ENCODE measurements around the gene NOPCHAP1. TPM values are rescaled to one million over a fixed set of nuclear protein-coding genes. Genes with fewer than 3 reads are reported as not detected.
"Not testable (repeated sequence)": the region's sequence is repeated elsewhere in the genome, so short reads cannot be mapped to it uniquely, and the experiment has no call there.

The NOPCHAP1 gene
- total RNA-seq, 1 experiment from 2014 or later = 18.7 TPM

DNA sequence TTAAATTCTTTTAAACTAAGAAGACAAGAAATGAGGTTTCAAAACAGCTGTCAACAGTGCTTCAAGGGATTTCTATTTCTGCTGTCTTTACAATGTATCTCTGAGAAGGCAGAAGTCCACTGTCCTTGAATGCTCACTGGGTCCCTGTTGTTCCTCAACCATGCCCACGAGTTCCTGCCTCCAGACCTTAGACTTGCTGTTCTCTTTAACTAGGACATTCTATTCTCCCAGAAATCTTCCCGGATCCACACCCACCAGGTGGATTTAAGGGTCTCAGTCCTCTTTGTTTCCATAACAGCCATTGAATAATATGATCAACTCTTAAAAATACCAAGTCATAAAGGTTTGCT lies 21.3 kb upstream of the NOPCHAP1 start:
- no peak for DNase-seq (ENCODE audit: low read depth)

DNA sequence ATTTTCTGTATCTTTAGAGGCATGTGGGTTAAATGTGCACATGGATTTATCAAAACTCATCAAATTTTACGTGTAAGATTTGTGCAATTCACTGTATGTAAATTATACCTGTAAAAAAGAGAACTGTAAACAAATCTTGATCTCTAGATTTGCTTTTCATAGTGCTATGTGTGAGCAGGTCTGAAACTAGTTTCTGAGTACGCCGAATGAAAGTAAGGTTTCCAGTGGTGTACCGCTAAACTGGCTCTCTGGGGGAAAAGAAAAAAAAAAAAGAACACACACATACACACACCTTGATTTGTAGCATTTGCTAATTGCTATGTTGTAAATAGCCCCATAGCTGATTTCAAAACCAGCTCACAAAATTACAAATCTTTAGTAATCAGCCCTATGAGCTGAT lies 19.4 kb upstream of the NOPCHAP1 start:
- DNase-seq (ENCODE audit: low read depth) = no peak

DNA sequence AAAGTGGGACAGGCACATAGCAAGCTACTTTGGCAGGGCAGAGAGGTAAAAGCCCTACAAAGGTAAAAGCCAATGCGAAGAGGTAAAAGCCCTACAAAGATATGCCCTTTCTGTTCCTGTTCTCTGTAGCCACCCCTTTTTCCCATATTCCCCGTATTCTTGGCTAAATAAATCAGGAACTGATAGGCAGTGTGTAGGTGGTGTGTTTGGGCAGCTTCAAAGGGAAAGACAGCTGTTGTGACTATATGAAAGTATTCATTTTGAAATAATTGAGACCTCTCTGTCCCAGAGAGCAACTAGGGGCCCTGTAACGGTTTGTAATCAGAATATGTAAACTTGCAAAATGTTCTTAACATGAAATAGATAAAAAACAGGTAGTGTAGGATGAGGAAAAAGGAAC lies 16.8 kb upstream of the NOPCHAP1 start:
- no peak for DNase-seq (ENCODE audit: low read depth)

DNA sequence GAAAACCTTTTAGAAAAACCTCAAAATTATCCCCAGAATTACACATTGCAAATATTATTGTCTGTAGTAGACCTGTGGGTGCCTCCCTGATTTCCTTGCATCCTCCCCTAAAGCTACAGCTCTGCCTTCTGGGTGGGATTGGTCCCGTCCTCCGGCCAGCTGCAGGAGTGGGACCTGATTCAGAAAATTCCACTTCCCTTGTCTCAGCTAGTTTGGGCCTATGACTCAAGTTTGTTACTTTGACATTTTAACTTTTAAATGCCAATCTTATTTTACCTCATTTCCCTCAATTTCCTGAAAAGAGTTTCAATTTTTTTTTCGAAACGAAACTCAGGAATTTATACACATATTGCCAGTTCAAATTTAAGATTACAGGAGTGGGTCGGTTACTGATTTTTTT lies 14.8 kb upstream of the NOPCHAP1 start:
- no peak for DNase-seq (ENCODE audit: low read depth)

DNA sequence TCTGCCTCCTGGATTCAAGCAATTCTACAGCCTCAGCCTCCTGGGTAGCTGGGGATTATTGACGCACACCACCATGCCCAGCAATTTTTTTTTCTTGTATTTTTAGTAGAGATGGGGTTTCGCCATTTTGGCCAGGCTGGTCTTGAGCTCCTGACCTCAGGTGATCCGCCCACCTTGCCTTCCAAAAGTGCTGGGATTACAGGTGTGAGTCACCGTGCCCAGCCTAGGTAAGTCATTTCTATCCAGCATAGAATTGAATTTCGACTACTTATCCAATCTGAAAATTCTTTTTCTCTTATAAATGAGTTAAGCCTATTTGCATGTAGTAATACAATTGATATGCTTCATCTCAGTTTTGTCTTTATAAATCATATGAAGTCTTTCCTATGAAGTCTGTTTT lies 12.9 kb upstream of the NOPCHAP1 start:
- DNase-seq (ENCODE audit: low read depth) = no peak

DNA sequence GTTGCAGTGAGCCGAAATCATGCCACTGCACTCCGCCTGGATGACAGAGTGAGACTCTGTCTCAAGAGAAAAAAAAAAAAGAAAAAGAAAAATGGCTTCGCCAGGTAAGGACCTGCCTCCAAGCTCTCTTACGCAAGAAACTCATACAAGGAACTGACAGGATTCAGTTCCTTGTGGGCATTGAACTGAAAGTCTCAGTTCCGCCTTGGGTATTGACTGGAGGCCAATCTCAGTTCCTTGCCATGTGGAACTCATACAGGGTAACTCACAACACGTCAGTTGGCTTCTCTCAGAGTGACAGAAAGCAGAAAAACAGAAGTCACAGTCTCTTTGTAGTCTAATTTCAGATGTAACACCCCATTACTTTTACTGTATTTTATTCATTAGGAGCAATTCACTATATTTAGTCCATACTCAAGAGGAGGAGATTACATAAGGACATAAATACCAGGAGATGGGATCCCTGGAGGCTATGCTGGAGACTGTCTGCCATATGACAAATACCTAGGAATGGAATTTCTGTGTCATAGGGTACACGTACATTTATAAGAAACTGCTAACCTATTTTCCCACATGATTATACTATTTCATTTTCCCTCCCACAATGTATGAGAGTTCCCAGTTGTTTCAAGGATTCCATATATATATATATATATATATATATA lies 11.4 kb upstream of the NOPCHAP1 start:
- peak; percentile 30 for DNase-seq (ENCODE audit: low read depth)

DNA sequence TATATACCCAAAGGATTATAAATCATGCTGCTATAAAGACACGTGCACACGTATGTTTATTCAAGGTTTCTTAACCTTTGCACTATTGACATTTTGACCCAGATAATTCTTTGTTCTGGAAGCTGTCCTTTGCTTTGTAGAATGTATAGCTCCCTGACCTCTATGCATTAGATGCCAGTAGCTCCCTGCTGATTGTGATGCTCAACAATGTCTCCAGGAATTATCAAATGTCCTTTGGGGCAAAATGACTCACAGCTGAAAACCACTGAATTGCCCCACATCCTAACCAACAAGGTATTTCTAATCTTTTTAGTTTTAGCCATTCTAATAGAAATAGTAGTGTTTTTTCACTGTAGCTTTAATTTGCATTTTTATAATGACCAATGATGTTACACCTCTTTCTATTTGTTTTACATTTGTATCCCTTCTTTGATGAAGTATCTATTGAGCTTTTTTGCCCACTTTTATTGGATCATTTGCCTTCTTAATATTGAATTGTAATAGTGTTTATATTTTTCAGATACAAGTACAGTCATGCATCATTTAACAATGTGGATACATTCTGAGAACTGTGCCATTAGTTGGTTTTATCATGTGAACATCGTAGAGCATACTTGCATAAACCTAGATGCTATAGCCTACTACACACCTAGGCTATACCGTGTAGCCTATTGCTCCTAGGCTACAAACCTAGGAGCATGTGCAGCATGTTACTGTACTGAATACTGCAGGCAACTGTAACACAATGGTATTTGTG lies 10.4 kb upstream of the NOPCHAP1 start:
- peak; percentile 63 for DNase-seq (ENCODE audit: low read depth)

DNA sequence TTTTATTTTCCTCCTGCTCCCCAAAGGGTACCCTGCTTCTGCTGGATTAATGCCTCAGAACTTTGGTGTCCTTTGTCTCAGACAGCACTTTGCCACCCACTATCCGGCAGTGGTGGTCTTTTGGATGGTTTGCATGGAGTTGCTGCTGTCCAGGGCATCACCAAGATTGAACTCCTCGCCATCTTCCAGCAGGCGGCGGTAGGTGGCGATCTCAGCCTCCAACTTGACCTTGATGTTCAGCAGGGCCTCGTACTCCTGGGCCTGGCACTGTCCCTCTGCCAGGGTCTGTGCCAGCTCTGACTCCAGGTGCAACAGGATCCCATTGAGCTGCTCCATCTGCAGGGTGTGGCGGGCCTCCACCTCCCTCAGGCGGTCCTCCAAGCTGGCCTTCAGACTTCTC lies 9.4 kb upstream of the NOPCHAP1 start:
- DNase-seq (ENCODE audit: low read depth) = no peak

DNA sequence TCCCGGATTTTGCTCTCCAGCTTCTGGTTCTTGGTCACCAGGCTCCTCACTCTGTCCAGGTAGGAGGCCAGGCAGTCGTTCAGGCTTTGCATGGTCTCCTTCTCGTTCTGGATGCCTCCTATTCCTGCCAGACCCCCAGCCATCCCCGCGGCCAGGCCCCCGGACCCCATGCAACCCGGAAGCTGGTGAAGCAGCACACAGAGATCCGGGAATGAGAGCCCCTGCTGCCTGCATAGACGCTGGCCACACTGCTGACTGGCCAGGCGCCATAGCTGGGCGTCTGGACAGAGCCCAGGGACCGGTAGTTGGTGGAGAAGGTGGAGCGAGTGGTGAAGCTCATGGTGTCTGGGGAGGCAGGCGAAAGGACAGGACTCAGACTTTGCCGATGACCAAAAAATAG lies 8.4 kb upstream of the NOPCHAP1 start:
- DNase-seq (ENCODE audit: low read depth) = not testable (repeated sequence)

DNA sequence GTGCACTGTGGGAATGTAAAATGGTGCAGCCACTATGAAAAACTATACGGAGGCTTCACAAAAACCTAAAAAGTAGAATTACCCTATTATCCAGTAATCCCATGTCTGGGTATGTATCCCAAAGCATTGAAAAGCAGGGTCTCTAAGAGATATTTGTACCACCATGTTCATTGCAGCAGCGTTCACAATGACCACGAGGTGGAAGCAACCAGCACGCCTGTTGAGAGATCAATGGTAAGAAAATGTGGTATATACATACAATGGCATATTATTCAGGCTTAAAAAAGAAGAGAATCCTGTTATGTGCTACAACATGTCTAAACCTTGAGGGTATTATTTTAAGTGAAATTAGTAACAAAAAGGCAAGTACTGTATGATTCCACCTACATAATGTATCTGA lies 910 bp upstream of the NOPCHAP1 start:
- DNase-seq (ENCODE audit: low read depth) = no peak

DNA sequence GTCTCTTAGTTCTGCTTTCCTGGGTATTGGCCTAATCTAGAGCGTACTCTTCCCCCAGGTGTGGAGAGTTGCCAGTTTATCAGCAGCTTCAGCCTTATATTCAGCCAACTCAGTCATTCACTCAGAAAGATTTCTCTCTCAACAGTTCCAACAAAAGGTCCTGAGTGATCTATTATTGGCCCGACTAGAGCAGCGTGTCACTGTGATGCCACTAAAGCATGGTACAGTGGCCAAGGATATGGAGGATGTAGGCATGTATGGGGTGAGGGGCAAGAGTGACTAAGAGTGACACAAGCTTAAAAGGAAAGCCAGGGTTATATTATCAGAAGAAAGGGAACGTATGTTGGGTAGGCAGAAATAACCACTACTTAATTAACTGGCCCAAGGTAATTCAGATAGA lies 4.8 kb downstream of the NOPCHAP1 start:
- DNase-seq (ENCODE audit: low read depth) = no peak

DNA sequence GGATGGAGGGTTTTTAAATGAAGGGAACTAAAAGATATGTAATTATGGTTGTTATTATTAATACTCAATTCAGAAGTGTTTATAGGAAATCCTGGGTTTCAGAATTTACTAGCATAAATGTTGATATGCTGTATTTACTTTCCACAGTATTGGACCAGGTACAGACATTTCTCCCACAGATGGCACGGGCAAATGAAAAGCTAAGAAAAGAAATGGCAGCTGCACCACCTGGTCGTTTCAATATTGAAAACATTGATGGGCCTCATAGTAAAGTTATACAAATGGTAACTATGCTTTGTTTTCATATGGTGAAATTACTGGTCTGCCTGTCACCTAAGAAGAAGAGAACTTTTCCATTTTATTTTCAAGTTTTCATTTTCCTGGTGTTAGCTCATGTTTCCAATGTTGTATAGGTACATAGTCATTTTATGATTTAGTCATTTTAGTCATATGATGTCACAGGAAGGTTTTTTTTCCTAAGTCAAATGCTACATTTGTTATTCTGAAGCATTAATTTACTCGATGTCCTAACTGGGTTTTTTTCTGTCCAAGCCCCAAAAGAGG lies 5.5 kb downstream of the NOPCHAP1 start:
- no peak for DNase-seq (ENCODE audit: low read depth)

DNA sequence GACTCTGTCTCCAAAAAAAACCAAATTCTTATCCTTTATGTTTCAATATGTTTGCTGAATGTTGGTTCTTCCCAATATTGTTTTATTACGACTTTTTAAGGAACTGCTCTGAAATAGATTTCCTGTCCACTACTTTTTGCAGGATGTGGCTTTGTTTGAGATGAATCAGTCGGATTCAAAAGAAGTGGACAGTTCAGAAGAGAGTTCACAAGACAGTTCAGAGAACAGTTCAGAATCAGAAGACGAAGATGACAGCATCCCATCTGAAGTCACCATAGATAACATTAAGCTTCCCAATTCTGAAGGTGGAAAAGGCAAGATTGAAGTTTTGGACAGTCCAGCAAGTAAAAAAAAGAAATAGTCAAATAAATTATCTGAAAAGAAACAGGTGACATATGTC lies 8.2 kb downstream of the NOPCHAP1 start:
- no peak for DNase-seq (ENCODE audit: low read depth)

DNA sequence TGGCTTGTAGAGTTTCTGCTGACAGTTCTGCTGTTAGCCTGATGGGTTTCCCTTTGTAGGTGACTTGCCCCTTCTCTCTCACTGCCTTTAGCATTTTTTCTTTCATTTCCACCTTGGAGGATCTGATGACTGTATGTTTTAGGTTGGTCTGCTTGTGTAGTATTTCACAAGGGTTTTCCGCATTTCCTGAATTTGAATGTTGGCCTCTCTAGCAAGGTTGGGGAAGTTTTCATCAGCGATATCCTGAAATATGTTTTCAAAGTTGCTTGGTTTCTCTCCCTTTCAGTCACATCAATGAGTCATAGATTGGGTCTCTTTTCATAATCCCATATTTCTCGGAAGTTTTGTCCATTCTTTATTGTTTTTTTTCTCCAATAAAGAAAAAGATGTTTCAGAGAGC lies 11.4 kb downstream of the NOPCHAP1 start:
- no peak for DNase-seq (ENCODE audit: low read depth)

DNA sequence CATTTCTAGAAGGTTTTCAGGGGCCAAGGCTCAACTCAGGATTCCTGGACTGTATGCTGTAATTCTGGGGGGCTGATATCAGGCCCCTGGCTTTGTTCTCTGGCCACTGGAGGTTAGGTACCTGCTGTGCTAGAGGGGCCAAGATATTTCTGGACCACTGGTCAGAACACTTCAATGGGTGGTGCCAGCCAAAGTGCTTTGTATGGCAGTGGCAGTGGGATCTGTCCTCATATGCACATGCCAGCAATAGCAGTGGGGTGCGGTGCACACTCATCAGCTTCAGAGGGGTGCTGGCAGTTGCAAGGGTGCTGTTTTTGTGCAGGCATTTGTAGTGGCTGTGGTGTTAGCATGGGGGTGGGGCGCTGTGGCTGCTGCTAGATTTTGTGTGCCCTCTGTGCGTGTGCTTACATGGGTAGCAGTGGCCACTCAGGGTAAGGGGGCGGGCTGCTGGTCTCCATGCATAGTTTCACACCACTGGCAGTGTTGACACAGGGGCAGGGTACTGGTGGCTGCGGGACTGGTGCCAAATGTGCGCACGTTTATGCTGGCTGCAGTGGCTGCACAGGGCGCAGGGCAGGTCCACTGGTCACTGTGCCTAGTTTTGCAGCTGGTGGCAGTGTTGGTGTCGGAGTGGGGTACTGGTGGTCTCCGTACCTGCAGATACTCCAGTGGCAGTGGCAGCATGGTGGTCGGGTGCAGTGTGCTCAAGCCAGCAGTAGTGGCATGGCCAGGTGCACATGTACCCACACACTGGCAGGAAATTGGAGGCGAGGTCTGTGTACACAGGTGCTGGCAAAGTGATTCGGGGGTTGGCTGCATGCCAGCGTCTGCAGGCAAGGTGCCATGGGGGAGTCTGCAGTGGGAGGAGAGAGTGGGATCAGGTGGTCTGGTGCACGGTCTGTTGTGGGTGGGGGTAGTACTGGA lies 12.6 kb downstream of the NOPCHAP1 start:
- no peak for DNase-seq (ENCODE audit: low read depth)

DNA sequence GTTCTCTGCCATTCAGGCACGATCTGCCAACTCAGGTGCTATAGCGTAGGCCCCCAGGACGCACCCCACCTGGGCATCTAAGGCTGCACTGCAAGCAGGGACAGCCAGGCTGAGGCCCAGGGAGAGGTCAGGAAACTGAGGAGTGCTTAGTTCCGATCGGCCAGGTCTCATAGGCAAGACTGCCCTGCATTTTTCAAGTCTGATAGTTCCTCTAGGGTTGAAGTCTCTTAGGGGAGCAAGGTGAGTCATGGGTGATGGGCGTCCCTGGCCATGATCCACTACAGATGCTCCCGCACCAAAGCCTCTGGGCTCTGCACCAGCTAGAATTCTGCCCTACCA lies 13.2 kb downstream of the NOPCHAP1 start:
- DNase-seq (ENCODE audit: low read depth) = no peak

DNA sequence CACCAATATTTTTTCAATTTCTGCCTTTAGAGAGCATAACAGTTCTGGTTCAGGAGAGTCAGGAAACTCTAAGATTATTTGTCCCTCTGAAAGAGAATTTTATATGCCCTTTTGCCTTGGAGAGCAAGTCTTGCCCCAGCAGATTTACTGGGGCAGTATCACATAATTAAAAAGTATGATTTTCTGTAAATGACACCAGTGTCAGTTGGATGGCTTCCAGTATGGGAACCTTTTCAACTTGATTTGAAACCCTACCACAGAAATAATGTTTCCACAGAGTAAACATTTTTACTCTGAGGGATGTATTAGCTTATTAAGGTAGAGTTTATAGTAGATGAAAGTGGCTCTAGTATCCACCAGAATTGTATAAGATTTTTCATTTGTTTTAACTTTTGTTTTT lies 15.4 kb downstream of the NOPCHAP1 start:
- DNase-seq (ENCODE audit: low read depth) = no peak

DNA sequence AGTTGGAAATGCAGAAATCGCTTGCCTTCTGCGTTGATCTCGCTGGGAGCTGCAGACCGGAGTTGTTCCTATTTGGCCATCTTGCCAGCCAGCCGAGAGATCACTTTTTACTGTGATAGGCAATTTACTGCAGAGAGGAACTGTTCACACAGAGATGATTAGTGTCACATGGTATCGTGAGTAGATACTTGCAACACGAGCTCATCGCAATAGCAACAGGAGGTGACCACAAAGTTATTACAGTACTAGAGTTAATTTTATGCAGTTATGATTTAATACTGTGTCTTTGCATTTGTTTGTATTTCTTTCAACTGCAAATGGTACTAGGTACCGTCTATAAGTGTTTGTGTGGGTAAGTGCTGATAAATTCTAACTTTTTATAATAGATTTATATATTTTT lies 27.8 kb downstream of the NOPCHAP1 start:
- peak; percentile 33 for DNase-seq (ENCODE audit: low read depth)

DNA sequence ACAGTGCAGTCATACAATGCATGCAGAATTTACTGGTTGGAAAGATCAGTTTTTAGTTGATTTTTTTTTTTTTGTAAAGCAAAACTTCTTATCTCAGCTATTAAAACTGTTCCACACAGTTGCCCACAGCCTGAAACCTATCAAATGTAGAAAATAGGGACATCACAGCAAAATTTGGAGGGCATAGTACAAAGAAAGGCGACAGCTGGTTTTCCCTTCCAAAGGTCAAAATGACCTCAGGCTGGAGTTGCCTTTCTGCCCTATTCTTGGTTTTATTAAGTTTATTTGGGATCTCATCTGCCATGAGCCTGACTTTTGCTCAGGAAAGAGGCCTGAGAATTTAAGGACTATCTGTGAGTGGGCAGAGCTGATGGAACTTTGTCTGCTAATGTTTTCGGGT lies 28.5 kb downstream of the NOPCHAP1 start:
- no peak for DNase-seq (ENCODE audit: low read depth)

DNA sequence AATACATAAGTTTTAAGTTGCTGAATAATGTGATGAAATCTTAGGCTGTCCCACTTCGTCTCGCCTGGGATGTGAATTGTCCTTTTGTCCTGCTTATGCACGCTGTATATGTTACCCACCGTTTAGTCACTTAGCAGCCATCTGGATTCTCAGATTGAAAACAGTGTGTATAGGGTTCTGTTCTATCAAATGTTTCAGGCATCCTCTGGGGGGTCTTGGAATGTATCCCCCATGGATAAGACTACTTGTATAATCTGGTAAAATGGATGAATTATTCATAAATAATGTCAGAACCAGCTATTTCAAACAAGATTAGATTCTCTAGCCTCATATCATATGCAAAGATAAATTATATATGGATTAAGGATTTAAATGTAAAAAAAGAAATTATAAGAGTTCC lies 29.4 kb downstream of the NOPCHAP1 start:
- DNase-seq (ENCODE audit: low read depth) = no peak

DNA sequence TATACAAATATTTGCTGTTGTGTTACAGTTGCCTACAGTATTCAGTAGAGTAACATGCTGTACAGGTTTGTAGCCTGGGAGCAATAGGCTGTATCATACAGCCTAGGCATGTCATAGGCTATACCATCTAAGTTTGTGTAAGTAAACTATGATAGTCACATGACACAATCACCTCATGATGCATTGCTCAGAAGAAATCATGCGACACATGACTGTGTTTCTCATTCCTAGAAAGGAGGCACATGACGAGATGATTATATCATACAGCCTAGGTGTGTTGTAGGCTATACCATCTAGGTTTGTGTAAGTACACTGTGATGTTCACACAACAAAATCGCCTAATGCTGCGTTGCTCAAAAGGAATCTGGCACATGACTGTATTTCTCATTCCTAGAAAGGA lies 31.9 kb downstream of the NOPCHAP1 start:
- DNase-seq (ENCODE audit: low read depth) = no peak

DNA sequence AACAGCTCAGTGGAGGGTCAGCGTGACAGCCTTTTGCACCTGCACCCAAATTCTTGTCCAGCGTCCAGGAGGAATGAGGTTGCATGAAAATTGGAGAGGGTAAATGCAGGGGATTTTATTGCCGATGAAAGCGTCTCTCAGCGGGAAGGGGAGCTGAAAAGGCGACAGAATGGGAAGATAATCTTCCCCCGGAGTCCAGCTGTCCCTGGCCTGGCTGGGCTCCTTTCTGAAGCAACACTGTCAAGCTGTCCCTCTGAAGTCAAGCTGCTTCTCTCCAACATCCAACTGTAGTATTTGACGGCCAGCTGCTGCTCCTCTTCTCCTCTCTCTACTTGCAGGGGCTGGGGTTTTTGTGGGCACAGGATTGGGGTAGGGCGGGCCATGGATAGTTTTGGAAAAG lies 32.7 kb downstream of the NOPCHAP1 start:
- no peak for DNase-seq (ENCODE audit: low read depth)
